Common myeloid progenitor, CD34-positive (primary cell): Measurements from ENCODE around the gene DNAJB11.

Source experiments
- CTCF ChIA-PET: fragments of 350-600 bp; sonication (Branson Sonifier 250); formaldehyde crosslinking; loops from one replicate; lab custom pipeline; 2021; ENCODE audit warnings: antibody characterized with exemption; lab: Charles Lee
- POLR2A ChIA-PET: fragments of 350-600 bp; sonication (Branson Sonifier 250); formaldehyde crosslinking; loops from one replicate; lab custom pipeline; 2021; ENCODE audit warnings: antibody characterized with exemption; lab: Charles Lee
- DNase-seq, 3 donors: peaks; one replicate each; pipeline versions ENCODE4 v3.0.0 to v3.0.0-alpha.2; 2013
- H3K27ac ChIP-seq, 2 experiments: 1 replicate in 1 of 2; 2 replicates in 1 of 2; pipeline ENCODE4 v1.7.0; 2013; ENCODE audit warnings: inconsistent platforms in 2 of 2, low read length in 2 of 2, mild to moderate bottlenecking in 2 of 2, low read depth in 1 of 2, moderate library complexity in 1 of 2; ENCODE audit not compliant: severe bottlenecking in 2 of 2, insufficient read depth in 1 of 2, poor library complexity in 1 of 2
- H3K27me3 ChIP-seq, 5 experiments: replicated peaks in 2 of 5; 1 replicate in 3 of 5; 2 replicates in 2 of 5; pipeline versions ENCODE4 v1.6.1 to v1.7.0; 2013; ENCODE audit warnings: low read length in 4 of 5, mild to moderate bottlenecking in 2 of 5, moderate library complexity in 2 of 5, inconsistent platforms in 1 of 5; ENCODE audit not compliant: insufficient read depth in 5 of 5, control insufficient read depth in 4 of 5
- H3K36me3 ChIP-seq, 4 experiments: 1 replicate in 2 of 4; 2 replicates in 2 of 4; pipeline versions ENCODE4 v1.6.1 to v1.7.0; 2013; ENCODE audit warnings: low read length in 3 of 4, control low read depth in 1 of 4, mild to moderate bottlenecking in 1 of 4; ENCODE audit not compliant: control insufficient read depth in 4 of 4, insufficient read depth in 4 of 4
- H3K4me1 ChIP-seq, 4 experiments: 1 replicate in 3 of 4; 2 replicates in 1 of 4; pipeline versions ENCODE4 v1.6.1 to v1.7.1; 2013; ENCODE audit warnings: low read length in 3 of 4, mild to moderate bottlenecking in 3 of 4, control low read depth in 1 of 4, inconsistent platforms in 1 of 4, moderate library complexity in 1 of 4; ENCODE audit not compliant: control insufficient read depth in 4 of 4, insufficient read depth in 4 of 4; ENCODE audit errors: control extremely low read depth in 1 of 4
- H3K4me3 ChIP-seq, 7 experiments: 1 replicate in 4 of 7; 2 replicates in 3 of 7; pipeline versions ENCODE4 v1.5.1 to v1.7.0; 2013; ENCODE audit warnings: mild to moderate bottlenecking in 7 of 7, low read length in 6 of 7, moderate library complexity in 6 of 7, inconsistent platforms in 2 of 7, low read depth in 2 of 7, control low read depth in 1 of 7; ENCODE audit not compliant: insufficient read depth in 4 of 7, control insufficient read depth in 1 of 7; ENCODE audit errors: extremely low read depth in 1 of 7
- H3K9me3 ChIP-seq, 5 experiments: 1 replicate in 4 of 5; 2 replicates in 1 of 5; pipeline versions ENCODE4 v1.6.1 to v1.7.1; 2013; ENCODE audit warnings: low read length in 4 of 5, mild to moderate bottlenecking in 2 of 5, inconsistent platforms in 1 of 5, low read depth in 1 of 5, moderate library complexity in 1 of 5; ENCODE audit not compliant: control insufficient read depth in 4 of 5, insufficient read depth in 2 of 5; ENCODE audit errors: control extremely low read depth in 1 of 5
- WGBS: methylation state at CpG from one replicate; pipeline ENCODE4 v1.1.5; 2013; ENCODE audit not compliant: insufficient coverage; 5-methylcytosine and 5-hydroxymethylcytosine counted together

The DNAJB11 gene

GRCh38 chr3:186536883-186537844 lies 33.4 kb upstream of the DNAJB11 start:
- POLR2A ChIA-PET: no interaction called here
- peaks cover 0 to 3% (median 0%) of the 10 kb centered on the region in 4 experiments for H3K36me3 ChIP-seq
- H3K4me1 ChIP-seq: peaks cover 20 to 54% (median 35%) of the 10 kb centered on the region in 4 experiments
- no peaks in the 10 kb centered on the region for H3K27me3 ChIP-seq
- peak in 2 of 3 donors; percentile 50 to 62 for DNase-seq
- no peak overlapping the region for H3K4me3 ChIP-seq
- H3K27ac ChIP-seq: no peak overlapping the region
- CTCF ChIA-PET: interaction anchor here (0.6 to 12.4 kb wide), 12 partner anchors 19 to 1242 kb away, joined by 3 to 232 read pairs (median 4); no protein-coding TSS in a partner anchor
- no peaks in the 10 kb centered on the region for H3K9me3 ChIP-seq

GRCh38 chr3:186538779-186539178 lies 31.7 kb upstream of the DNAJB11 start:
- Histone ChIP-seq H3K4me1 (peaks cover 7 to 39% (median 20%) of the 10 kb centered on the region in 4 experiments), H3K27ac (no peak overlapping the region), H3K36me3 (peaks cover 0 to 3% (median 0%) of the 10 kb centered on the region in 4 experiments), H3K4me3 (no peak overlapping the region), H3K27me3 (no peaks in the 10 kb centered on the region), H3K9me3 (no peaks in the 10 kb centered on the region)
- DNase-seq: no peak
- ChIA-PET POLR2A (no interaction called here), CTCF (interaction anchor here (0.8 to 12.4 kb wide), 17 partner anchors 10 to 558 kb away, joined by 3 to 232 read pairs (median 11); no protein-coding TSS in a partner anchor)
- WGBS: 100% methylated on average over 1 of the region's 3 CpGs

DNA sequence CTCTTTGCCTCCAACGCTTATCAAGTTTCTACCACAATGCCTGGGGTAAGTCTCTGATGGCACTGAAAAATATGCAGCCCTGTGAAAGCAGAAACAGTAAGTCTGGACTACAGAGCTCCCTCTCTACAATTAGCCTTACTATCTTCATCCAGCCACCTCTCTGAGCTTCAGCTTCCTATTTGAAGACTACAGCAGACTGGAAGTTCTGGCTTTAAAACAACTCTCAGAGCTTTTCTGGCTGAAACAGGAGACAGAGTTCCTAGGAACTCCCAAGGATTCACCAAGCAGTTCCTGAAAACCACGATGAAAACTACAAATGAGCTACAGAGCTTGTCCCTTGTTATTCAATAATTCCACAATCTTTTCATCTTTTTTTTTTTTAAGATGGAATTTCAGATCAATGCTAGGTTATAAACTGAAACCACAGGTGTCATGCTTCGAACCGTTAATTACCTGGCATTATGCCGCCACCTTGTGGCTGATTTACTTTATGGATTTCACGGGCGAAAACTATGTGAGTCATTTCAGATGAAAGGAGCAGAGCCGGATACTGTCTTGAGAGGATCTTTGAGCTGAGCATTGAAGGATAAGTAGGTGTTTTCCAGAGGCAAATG lies 30.2 kb upstream of the DNAJB11 start:
- CTCF ChIA-PET: interaction anchor here (0.6 to 12.4 kb wide), 47 partner anchors 9 to 671 kb away, joined by 3 to 232 read pairs (median 4); partner anchors contain the start of genes DGKG and DNAJB11
- Histone ChIP-seq H3K9me3 (no peaks in the 10 kb centered on the region), H3K27ac (no peak overlapping the region), H3K4me1 (peaks cover 2 to 29% (median 14%) of the 10 kb centered on the region in 4 experiments), H3K4me3 (peak overlapping the region in 2 of 7 experiments; percentile 34 to 54), H3K36me3 (peaks cover 0 to 6% (median 5%) of the 10 kb centered on the region in 4 experiments), H3K27me3 (no peaks in the 10 kb centered on the region)
- DNase-seq: peak; percentile 81 to 93 (median 87)
- 0% methylated on average over 7 of the region's 8 CpGs for WGBS
- POLR2A ChIA-PET: interaction anchor here (0.6 to 0.7 kb wide), 2 partner anchors 21 to 260 kb away, joined by 5 to 7 read pairs; no protein-coding TSS in a partner anchor

GRCh38 chr3:186540835-186541226 lies 29.7 kb upstream of the DNAJB11 start:
- no peak for DNase-seq
- no peak overlapping the region for H3K27ac ChIP-seq
- H3K4me3 ChIP-seq: no peak overlapping the region
- 57% methylated on average over 1 of the region's 2 CpGs for whole genome bisulfite sequencing
- H3K27me3 ChIP-seq: no peaks in the 10 kb centered on the region
- peaks cover 0 to 6% (median 5%) of the 10 kb centered on the region in 4 experiments for H3K36me3 ChIP-seq
- ChIA-PET POLR2A (no interaction called here), CTCF (interaction anchor here (0.7 to 12.4 kb wide), 29 partner anchors 8 to 635 kb away, joined by 3 to 232 read pairs (median 6); partner anchors contain the start of genes DGKG and DNAJB11)
- H3K9me3 ChIP-seq: no peaks in the 10 kb centered on the region
- peaks cover 2 to 29% (median 14%) of the 10 kb centered on the region in 4 experiments for H3K4me1 ChIP-seq

- H3K4me1 ChIP-seq: peaks cover 0 to 14% (median 3%) of the 10 kb centered on the region in 4 experiments
- DNase-seq: no peak
- H3K36me3 ChIP-seq: peaks cover 3 to 14% (median 9%) of the 10 kb centered on the region in 4 experiments
- POLR2A ChIA-PET: no interaction called here
- H3K9me3 ChIP-seq: no peaks in the 10 kb centered on the region
- WGBS: 100% methylated on average over 1 of the region's 2 CpGs
- no peak within 1 kb of the TSS for H3K4me3 ChIP-seq
- CTCF ChIA-PET: interaction anchor here (0.8 to 12.4 kb wide), 5 partner anchors 8 to 564 kb away, joined by 3 to 232 read pairs (median 3); no protein-coding TSS in a partner anchor
- H3K27ac ChIP-seq: no peak within 1 kb of the TSS
- no peaks in the 10 kb centered on the region for H3K27me3 ChIP-seq
These were observed 26.2 kb upstream of the DNAJB11 start, which contains the start of gene CRYGS for GRCh38 chr3:186544281-186544680. Gene CRYGS, minus strand, starts transcription at chr3:186544380. Its CDS starts 54 bp downstream, at chr3:186544326.

- H3K9me3 ChIP-seq: no peaks in the 10 kb centered on the region
- ChIA-PET POLR2A (interaction anchor here (0.6 kb wide), 1 partner anchor 626 kb away, joined by 3 read pairs; no protein-coding TSS in a partner anchor), CTCF (interaction anchor here (0.7 to 3.1 kb wide), 8 partner anchors 10 to 291 kb away, joined by 3 to 15 read pairs (median 3); no protein-coding TSS in a partner anchor)
- no peaks in the 10 kb centered on the region for H3K4me1 ChIP-seq
- no peak overlapping the region for H3K27ac ChIP-seq
- no peaks in the 10 kb centered on the region for H3K27me3 ChIP-seq
- no peak for DNase-seq
- 100% methylated on average over 1 of the region's 3 CpGs for WGBS
- peaks cover 9 to 49% (median 18%) of the 10 kb centered on the region in 4 experiments for H3K36me3 ChIP-seq
- no peak overlapping the region for H3K4me3 ChIP-seq
These were observed 21.0 kb upstream of the DNAJB11 start for GRCh38 chr3:186549497-186549896.
